ENCODE measurements around the gene CXorf58. TPM values are rescaled to one million over a fixed set of nuclear protein-coding genes. Genes with fewer than 3 reads are reported as not detected.

Gene CXorf58
- total and polyA plus RNA-seq, 9 of the 15 experiments (the other 6 are each of a cell fraction or from before 2014, with no cell fraction given): 0.10 to 0.27 (median 0.16) TPM; not detected in 3

- no peak for TF ChIP-seq JUN (IDR thresholded peaks at IDR 0.05; ENCODE audit: borderline replicate concordance, low read depth, low read length)
- no peak for TF ChIP-seq JUN (CRISPR knock-in tag; IDR thresholded peaks at IDR 0.05; ENCODE audit: borderline replicate concordance)
- TF ChIP-seq CHAMP1 (IDR thresholded peaks at IDR 0.05): no peak
- no peak for TF ChIP-seq SMARCA5 (IDR thresholded peaks at IDR 0.05)
- TF ChIP-seq, protein P1, sequence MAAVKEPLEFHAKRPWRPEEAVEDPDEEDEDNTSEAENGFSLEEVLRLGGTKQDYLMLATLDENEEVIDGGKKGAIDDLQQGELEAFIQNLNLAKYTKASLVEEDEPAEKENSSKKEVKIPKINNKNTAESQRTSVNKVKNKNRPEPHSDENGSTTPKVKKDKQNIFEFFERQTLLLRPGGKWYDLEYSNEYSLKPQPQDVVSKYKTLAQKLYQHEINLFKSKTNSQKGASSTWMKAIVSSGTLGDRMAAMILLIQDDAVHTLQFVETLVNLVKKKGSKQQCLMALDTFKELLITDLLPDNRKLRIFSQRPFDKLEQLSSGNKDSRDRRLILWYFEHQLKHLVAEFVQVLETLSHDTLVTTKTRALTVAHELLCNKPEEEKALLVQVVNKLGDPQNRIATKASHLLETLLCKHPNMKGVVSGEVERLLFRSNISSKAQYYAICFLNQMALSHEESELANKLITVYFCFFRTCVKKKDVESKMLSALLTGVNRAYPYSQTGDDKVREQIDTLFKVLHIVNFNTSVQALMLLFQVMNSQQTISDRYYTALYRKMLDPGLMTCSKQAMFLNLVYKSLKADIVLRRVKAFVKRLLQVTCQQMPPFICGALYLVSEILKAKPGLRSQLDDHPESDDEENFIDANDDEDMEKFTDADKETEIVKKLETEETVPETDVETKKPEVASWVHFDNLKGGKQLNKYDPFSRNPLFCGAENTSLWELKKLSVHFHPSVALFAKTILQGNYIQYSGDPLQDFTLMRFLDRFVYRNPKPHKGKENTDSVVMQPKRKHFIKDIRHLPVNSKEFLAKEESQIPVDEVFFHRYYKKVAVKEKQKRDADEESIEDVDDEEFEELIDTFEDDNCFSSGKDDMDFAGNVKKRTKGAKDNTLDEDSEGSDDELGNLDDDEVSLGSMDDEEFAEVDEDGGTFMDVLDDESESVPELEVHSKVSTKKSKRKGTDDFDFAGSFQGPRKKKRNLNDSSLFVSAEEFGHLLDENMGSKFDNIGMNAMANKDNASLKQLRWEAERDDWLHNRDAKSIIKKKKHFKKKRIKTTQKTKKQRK (IDR thresholded peaks at IDR 0.05; ENCODE audit: borderline replicate concordance, low read depth, low read length): no peak
- peak; percentile 67 for TF ChIP-seq TBP (optimal IDR thresholded peaks at IDR 0.05; ENCODE audit: low read depth, low read length)
- TF ChIP-seq RBM34 (IDR thresholded peaks at IDR 0.05; ENCODE audit: borderline replicate concordance, insufficient read depth, low read length): no peak
- TF ChIP-seq RUNX1 (IDR thresholded peaks at IDR 0.05; ENCODE audit: low read depth): no peak
- TF ChIP-seq HMGN3 (IDR thresholded peaks at IDR 0.05; ENCODE audit: borderline replicate concordance, extremely low read depth, insufficient read length, low read depth, low read length): no peak
- no peak for TF ChIP-seq PATZ1 (CRISPR knock-in tag; IDR thresholded peaks at IDR 0.05; ENCODE audit: borderline replicate concordance)
- TF ChIP-seq GATAD2A (IDR thresholded peaks at IDR 0.05): peak; percentile 61; the same call in 1 of the 2 replicates
- peak in 1 of 2 experiments; percentile 37; a peak in 1 of 4 replicates for TF ChIP-seq ETV6 (IDR thresholded peaks at IDR 0.05; ENCODE audit: borderline replicate concordance in 1 of 2, low read depth in 2 of 2, low read length in 1 of 2)
- TF ChIP-seq ETV6 (CRISPR knock-in tag; IDR thresholded peaks at IDR 0.05; ENCODE audit: borderline replicate concordance): no peak
- TF ChIP-seq, protein P2, sequence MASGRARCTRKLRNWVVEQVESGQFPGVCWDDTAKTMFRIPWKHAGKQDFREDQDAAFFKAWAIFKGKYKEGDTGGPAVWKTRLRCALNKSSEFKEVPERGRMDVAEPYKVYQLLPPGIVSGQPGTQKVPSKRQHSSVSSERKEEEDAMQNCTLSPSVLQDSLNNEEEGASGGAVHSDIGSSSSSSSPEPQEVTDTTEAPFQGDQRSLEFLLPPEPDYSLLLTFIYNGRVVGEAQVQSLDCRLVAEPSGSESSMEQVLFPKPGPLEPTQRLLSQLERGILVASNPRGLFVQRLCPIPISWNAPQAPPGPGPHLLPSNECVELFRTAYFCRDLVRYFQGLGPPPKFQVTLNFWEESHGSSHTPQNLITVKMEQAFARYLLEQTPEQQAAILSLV (tag; IDR thresholded peaks at IDR 0.05): no peak
- TF ChIP-seq ZNF24 (IDR thresholded peaks at IDR 0.05): no peak
- TF ChIP-seq BMI1 (IDR thresholded peaks at IDR 0.05; ENCODE audit: low read length): no peak
- TF ChIP-seq FOXJ2 (tag; IDR thresholded peaks at IDR 0.05): no peak
- TF ChIP-seq FOXJ3 (CRISPR knock-in tag; IDR thresholded peaks at IDR 0.05): no peak
Measured at GRCh38 chrX:23952984-23953907, 45.4 kb downstream of the CXorf58 start (continued).
